Measurements from ENCODE around the gene GBP6.
"Not testable (repeated sequence)": the region's sequence is repeated elsewhere in the genome, so short reads cannot be mapped to it uniquely, and the experiment has no call there.

- TF ChIP-seq CTCF (IDR thresholded peaks at IDR 0.05); EZH2 (IDR thresholded peaks at IDR 0.05; ENCODE audit: borderline replicate concordance, insufficient read depth, low read depth, low read length, poor library complexity, severe bottlenecking): not testable (repeated sequence)
Measured at GRCh38 chr1:89429681-89430080, 65.8 kb downstream of the GBP6 start.

Data from B cell (primary cell).